ENCODE data around the gene CD164.
"Not testable (repeated sequence)": the region's sequence is repeated elsewhere in the genome, so short reads cannot be mapped to it uniquely, and the experiment has no call there.

Gene CD164

GRCh38 chr6:109374326-109374892 is 7.9 kb downstream of the CD164 start:
- DNase-seq (ENCODE audit: low spot score): no peak

GRCh38 chr6:109373762-109374161 is 8.5 kb downstream of the CD164 start:
- no peak for DNase-seq (ENCODE audit: low spot score)

- no peak for DNase-seq (ENCODE audit: low spot score)
Observed at GRCh38 chr6:109373331-109373730, 8.9 kb downstream of the CD164 start.

- DNase-seq (ENCODE audit: low spot score): no peak
Observed at GRCh38 chr6:109372130-109372529, 10.1 kb downstream of the CD164 start.

- no peak for DNase-seq (ENCODE audit: low spot score)
Observed at GRCh38 chr6:109370792-109371191, 11.5 kb downstream of the CD164 start.

- DNase-seq (ENCODE audit: low spot score): no peak
Observed at GRCh38 chr6:109370336-109370735, 11.9 kb downstream of the CD164 start.

GRCh38 chr6:109369728-109370127 is 12.5 kb downstream of the CD164 start:
- DNase-seq (ENCODE audit: low spot score): no peak

- DNase-seq (ENCODE audit: low spot score): not testable (repeated sequence)
Observed at GRCh38 chr6:109364382-109365078, 17.7 kb downstream of the CD164 start.

- DNase-seq (ENCODE audit: low spot score): no peak
Observed at GRCh38 chr6:109363753-109364152, 18.5 kb downstream of the CD164 start.

- DNase-seq (ENCODE audit: low spot score): no peak
Observed at GRCh38 chr6:109362102-109362884, 20.0 kb downstream of the CD164 start.

GRCh38 chr6:109360791-109361190 is 21.5 kb downstream of the CD164 start:
- DNase-seq (ENCODE audit: low spot score): no peak

GRCh38 chr6:109360281-109360680 is 22.0 kb downstream of the CD164 start:
- DNase-seq (ENCODE audit: low spot score): no peak

GRCh38 chr6:109359248-109359647 is 23.0 kb downstream of the CD164 start:
- DNase-seq (ENCODE audit: low spot score): no peak

GRCh38 chr6:109358204-109358603 is 24.1 kb downstream of the CD164 start:
- no peak for DNase-seq (ENCODE audit: low spot score)

- no peak for DNase-seq (ENCODE audit: low spot score)
Observed at GRCh38 chr6:109356237-109356636, 26.0 kb downstream of the CD164 start.

- peak; percentile 60 for DNase-seq (ENCODE audit: low spot score)
Observed at GRCh38 chr6:109351231-109352130, 30.8 kb downstream of the CD164 start.

- peak; percentile 83 for DNase-seq (ENCODE audit: low spot score)
Observed at GRCh38 chr6:109349419-109349987, 32.8 kb downstream of the CD164 start.

- no peak for DNase-seq (ENCODE audit: low spot score)
Observed at GRCh38 chr6:109348226-109348625, 34.0 kb downstream of the CD164 start.

- no peak for DNase-seq (ENCODE audit: low spot score)
Observed at GRCh38 chr6:109347779-109348178, 34.5 kb downstream of the CD164 start.

- DNase-seq (ENCODE audit: low spot score): no peak
Observed at GRCh38 chr6:109345986-109346385, 36.3 kb downstream of the CD164 start.

- no peak for DNase-seq (ENCODE audit: low spot score)
Observed at GRCh38 chr6:109344226-109344625, 38.0 kb downstream of the CD164 start.

- no peak for DNase-seq (ENCODE audit: low spot score)
Observed at GRCh38 chr6:109343518-109343917, 38.7 kb downstream of the CD164 start.
